Neural progenitor cell (in vitro differentiated cells): Measurements from ENCODE around the gene TRIM34.

ENCODE experiments used
- EZH2 ChIP-seq: fragments of 200-600 bp; sonication (generic); IDR thresholded peaks from 2 replicates; pipeline ENCODE4 v1.6.1; 2017; ENCODE audit warnings: antibody characterized with exemption, mild to moderate bottlenecking, moderate library complexity
- TF ChIP-seq, protein P1 (sequence below): fragments of 200-600 bp; sonication (generic); IDR thresholded peaks from 2 replicates; pipeline ENCODE4 v1.5.1; 2017; ENCODE audit warnings: antibody characterized with exemption, mild to moderate bottlenecking

DNA sequence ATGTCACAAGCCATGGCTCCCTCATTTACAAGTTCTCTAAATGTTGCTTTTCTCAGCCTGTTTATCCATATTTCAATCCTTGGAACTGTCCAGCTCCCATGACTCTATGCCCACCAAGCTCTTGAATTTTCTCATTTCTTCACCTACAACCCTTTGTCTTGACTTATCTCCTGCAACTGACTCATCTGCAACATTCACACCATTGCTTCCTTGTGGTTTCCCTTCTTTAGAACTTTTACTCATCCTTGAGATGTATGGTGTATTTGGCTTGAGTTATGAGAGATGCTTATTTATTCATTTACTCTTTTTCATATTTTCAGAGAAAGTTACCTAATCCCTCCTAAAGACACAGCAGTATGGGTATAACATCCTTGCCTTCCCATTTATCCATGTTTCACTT lies 18.8 kb downstream of the TRIM34 start:
- TF ChIP-seq, protein P1, sequence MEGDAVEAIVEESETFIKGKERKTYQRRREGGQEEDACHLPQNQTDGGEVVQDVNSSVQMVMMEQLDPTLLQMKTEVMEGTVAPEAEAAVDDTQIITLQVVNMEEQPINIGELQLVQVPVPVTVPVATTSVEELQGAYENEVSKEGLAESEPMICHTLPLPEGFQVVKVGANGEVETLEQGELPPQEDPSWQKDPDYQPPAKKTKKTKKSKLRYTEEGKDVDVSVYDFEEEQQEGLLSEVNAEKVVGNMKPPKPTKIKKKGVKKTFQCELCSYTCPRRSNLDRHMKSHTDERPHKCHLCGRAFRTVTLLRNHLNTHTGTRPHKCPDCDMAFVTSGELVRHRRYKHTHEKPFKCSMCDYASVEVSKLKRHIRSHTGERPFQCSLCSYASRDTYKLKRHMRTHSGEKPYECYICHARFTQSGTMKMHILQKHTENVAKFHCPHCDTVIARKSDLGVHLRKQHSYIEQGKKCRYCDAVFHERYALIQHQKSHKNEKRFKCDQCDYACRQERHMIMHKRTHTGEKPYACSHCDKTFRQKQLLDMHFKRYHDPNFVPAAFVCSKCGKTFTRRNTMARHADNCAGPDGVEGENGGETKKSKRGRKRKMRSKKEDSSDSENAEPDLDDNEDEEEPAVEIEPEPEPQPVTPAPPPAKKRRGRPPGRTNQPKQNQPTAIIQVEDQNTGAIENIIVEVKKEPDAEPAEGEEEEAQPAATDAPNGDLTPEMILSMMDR: no peak
- TF ChIP-seq EZH2: no peak
